SK-N-SH (cell line): ENCODE results near the gene CMTM8.

Experiments
- CTCF ChIP-seq: fragments of 200-600 bp; sonication (generic); IDR thresholded peaks from 2 replicates; pipeline ENCODE4 v1.6.1; 2017; ENCODE audit warnings: antibody characterized with exemption, mild to moderate bottlenecking, moderate library complexity
- EP300 ChIP-seq, 2 experiments: IDR thresholded peaks; 2 replicates each; pipeline versions ENCODE4 v1.4.0 to v1.6.1; 2012; ENCODE audit warnings: borderline replicate concordance in 1 of 2, low read depth in 1 of 2, low read length in 1 of 2
- EZH2phosphoT487 ChIP-seq: fragments of 200-600 bp; sonication (generic); IDR thresholded peaks from 2 replicates; pipeline ENCODE4 v1.6.1; 2017; ENCODE audit warnings: low read depth, mixed run types, mild to moderate bottlenecking, antibody characterized with exemption, moderate library complexity, borderline replicate concordance
- FOXJ3 ChIP-seq: sonication (generic); formaldehyde crosslinking; IDR thresholded peaks from 2 replicates; pipeline ENCODE4 v1.5.1; 2020; ENCODE audit warnings: mild to moderate bottlenecking, missing genetic modification reagents
- FOXM1 ChIP-seq: IDR thresholded peaks from 2 replicates; pipeline ENCODE4 v1.4.0; 2012; ENCODE audit warnings: low read depth, mild to moderate bottlenecking
- JUND ChIP-seq: IDR thresholded peaks from 2 replicates; pipeline ENCODE4 v1.4.0; 2012
- MAX ChIP-seq: IDR thresholded peaks from 2 replicates; pipeline ENCODE4 v1.4.0; 2012; ENCODE audit warnings: low read depth
- POLR2AphosphoS5 ChIP-seq: IDR thresholded peaks from 2 replicates; pipeline ENCODE4 v1.6.1; 2012; ENCODE audit warnings: low read depth, low read length
- REST ChIP-seq: IDR thresholded peaks from 2 replicates; pipeline ENCODE4 v1.6.1; 2012; ENCODE audit warnings: mild to moderate bottlenecking, low read depth, low read length, moderate library complexity
- TCF12 ChIP-seq: IDR thresholded peaks from 2 replicates; pipeline ENCODE4 v1.4.0; 2012

GRCh38 chr3:32276279-32276841 lies 37.9 kb downstream of the CMTM8 start:
- TF ChIP-seq FOXM1 (no peak), CTCF (no peak), EP300 (IDR thresholded peaks at IDR 0.05; ENCODE audit: borderline replicate concordance in 1 of 2, low read depth in 1 of 2, low read length in 1 of 2) (no peak), JUND (no peak), TCF12 (no peak), EZH2phosphoT487 (no peak), REST (no peak), FOXJ3 (no peak), MAX (no peak), POLR2AphosphoS5 (no peak)
